HG02981 (cell line): Measurements from ENCODE around the gene GAGE10.
"Not testable (repeated sequence)": the region's sequence is repeated elsewhere in the genome, so short reads cannot be mapped to it uniquely, and the experiment has no call there.

Experiments used
- ATAC-seq: cut with Tn5 transposase; IDR thresholded peaks from one replicate; pipeline ENCODE4 v1.9.1; 2021; ENCODE audit warnings: mild to moderate bottlenecking, moderate library complexity; ENCODE audit not compliant: unreplicated experiment

GAGE10 gene

GRCh38 chrX:49321737-49322136, 18.3 kb downstream of the GAGE10 start, which contains the start of gene GAGE12J:
Gene GAGE12J (plus strand): TSS chrX:49322037. CDS start chrX:49323194, 1,157 bp downstream.
- not testable (repeated sequence) for ATAC-seq

GRCh38 chrX:49322266-49322665, 18.8 kb downstream of the GAGE10 start:
- not testable (repeated sequence) for ATAC-seq

GRCh38 chrX:49323735-49324134, 20.3 kb downstream of the GAGE10 start:
- ATAC-seq, result not testable (repeated sequence)

GRCh38 chrX:49330421-49330820, 27.0 kb downstream of the GAGE10 start:
- not testable (repeated sequence) for ATAC-seq

- not testable (repeated sequence) for ATAC-seq
These were observed 27.8 kb downstream of the GAGE10 start, which contains the start of gene GAGE13 for GRCh38 chrX:49331282-49331681. Gene GAGE13 (plus strand): TSS chrX:49331582. CDS start chrX:49332738, 1,156 bp downstream.

- not testable (repeated sequence) for ATAC-seq
These were observed 28.4 kb downstream of the GAGE10 start for GRCh38 chrX:49331841-49332240.

- not testable (repeated sequence) for ATAC-seq
These were observed 38.0 kb downstream of the GAGE10 start for GRCh38 chrX:49341449-49341848.

- not testable (repeated sequence) for ATAC-seq
These were observed 41.2 kb downstream of the GAGE10 start for GRCh38 chrX:49344496-49345175.

GRCh38 chrX:49345402-49345801, 42.0 kb downstream of the GAGE10 start:
- ATAC-seq, result not testable (repeated sequence)

GRCh38 chrX:49346150-49346549, 42.7 kb downstream of the GAGE10 start:
- not testable (repeated sequence) for ATAC-seq
